ENCODE measurements around the gene UBA7.
"Not testable (repeated sequence)": the region's sequence is repeated elsewhere in the genome, so short reads cannot be mapped to it uniquely, and the experiment has no call there.

UBA7 gene

DNA sequence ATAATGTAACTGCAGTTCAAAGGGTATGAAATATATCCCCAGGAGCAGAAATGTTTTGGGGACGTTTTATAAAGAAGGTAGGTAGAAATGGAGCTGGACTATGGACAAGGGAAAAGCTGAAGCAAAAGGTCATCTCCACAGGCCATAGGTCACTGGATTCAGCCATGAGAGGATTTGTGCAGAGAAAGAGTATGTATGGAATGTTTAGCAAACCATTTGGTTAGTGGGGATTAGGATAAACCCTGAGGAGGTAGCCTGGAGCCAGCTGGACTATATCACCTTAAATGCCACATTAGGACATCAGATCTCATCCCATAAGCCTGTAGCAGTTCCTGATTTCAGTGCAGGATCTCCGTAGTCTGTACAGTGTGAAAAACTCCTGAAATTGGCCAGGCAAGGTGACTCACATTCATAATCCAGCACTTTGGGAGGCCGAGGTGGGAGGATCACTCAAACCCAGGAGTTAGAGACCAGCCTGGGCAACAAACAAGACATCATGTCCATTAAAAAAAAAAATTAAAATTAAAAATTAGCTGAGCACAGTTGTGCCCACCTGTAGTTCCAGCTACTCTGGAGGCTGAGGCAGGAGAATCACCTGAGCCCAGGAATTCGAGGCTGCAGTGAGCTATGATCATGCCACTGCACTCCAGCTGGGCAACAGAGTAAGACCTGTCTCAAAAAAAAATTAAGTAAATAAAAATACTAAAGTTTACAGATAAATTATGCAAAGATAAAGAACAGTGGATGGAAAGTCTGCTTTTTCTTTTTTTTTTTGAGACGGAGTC is 32.1 kb downstream of the UBA7 start:
- DNase-seq = no peak

DNA sequence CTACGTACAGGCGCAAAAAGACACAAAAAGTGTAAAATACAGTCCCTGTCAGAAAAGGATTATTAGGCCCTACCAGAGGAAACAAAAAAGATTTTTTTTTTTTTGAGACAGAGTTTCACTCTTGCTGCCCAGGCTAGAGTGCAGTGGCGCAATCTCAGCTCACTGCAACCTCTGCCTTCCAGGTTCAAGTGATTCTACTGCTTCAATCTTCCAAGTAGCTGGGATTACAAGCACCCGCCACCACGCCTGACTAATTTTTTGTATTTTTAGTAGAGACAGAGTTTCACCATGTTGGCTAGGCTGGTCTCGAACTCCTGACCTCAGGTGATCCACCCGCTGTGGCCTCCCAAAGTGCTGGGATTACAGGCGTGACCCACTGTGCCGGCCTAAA is 32.8 kb downstream of the UBA7 start:
- not testable (repeated sequence) for DNase-seq

DNA sequence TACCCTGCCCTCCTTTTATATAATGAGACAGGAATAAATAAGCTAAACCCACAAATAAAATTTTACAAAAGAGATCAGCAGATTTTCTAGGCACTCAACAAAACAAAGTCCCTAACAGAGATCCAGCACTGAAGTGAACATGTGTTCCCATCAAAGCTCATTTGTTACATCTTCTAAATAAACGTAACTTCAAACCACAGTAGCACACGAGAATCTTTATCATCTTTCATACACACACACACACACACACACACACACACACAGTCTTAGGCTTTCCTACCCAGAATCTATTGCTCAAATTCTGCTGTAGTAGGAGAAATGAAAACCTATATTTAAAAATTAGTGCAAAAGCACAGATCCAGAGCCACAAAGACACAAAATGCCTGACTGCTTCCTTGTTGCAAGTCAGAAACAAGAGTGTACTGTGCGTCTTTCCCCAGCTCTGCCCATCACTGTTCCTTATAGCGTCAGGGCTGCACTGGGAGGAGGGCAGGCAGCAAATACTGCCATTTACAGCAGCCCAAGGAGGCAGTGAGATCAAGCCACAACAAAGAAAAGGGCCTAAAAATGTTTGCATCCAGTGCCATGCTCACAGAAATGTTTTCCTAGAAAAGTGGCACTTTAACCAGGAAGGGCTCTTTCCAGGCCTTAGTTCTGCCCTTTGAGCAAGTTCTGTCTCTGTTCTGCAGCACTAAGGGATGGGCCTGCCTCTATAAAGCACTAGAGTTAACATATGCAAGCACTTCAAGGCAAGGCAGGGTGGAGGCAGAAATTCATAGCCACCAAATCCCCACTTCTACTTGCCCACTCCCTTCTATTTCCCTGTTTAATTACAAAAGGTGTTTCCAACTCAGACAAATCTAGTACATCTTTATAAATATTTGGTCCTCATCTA is 33.4 kb downstream of the UBA7 start:
- DNase-seq = no peak

DNA sequence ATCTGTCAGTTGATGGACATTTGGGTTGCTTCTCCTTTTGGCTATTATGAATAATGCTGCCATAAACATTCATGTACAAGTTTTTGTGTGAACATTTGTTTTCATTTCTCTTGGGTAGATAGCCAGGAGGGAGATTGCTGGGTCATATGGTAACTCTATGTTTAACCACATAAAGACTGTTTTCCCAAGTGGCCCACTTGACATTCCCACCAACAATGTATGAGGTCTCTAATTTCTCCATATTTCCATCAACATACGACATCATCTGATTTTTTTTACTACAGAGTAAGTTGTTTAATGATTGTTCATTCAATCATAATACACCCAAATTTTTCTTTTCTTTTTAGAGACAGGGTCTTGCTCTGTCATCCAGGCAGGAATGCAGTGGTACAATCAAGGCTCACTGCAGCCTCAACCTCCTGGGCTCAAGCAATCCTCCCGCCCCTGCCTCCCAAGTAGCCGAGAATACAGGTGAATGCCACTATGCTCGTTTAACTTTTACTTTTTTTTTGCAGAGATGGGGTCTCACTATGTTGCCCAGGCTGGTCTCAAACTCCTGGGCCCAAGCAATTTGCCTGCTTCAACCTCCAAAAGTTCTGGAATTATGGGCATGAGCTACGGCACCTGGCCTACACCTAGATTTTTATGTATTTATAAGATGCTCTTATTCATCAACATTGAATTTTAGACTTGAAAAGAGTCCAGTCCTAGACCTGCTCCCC is 34.2 kb downstream of the UBA7 start:
- DNase-seq = no peak

DNA sequence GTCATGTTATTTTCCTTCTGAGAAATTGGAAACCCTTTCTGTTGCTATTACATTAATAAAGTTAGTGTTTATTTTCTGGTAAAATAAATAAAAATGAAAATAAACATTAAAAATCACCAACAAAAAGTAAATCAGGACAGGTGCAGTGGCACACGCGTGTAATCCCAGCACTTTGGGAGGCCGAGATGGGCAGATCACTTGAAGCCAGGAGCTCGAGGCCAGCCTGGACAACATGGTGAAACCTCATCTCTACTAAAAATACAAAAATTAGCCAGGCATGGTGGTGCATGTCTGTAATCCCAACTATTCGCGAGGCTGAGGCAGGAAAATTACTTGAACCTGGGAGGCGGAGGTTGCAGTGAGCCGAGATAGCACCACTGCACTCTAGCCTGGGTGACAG is 37.7 kb downstream of the UBA7 start:
- not testable (repeated sequence) for DNase-seq

DNA sequence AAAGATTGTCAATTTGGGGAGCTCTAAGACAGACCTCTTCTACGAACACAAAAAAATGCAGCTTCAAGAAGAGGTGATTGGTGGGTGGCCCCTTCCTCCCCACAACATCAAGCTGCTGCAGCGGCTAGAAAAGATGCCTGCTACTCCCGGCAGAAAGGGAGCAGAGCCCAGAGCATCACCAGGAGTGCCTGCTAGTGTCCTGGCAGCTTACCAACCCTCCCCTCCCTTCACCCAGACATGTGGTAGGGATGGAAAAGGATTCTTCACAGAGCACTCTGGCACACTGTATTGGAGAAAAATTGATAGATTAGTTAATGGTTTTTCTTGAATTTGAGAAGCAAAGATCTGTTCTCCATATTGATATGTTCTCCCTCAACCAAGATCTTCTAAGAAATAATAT is 38.2 kb downstream of the UBA7 start:
- no peak for DNase-seq

DNA sequence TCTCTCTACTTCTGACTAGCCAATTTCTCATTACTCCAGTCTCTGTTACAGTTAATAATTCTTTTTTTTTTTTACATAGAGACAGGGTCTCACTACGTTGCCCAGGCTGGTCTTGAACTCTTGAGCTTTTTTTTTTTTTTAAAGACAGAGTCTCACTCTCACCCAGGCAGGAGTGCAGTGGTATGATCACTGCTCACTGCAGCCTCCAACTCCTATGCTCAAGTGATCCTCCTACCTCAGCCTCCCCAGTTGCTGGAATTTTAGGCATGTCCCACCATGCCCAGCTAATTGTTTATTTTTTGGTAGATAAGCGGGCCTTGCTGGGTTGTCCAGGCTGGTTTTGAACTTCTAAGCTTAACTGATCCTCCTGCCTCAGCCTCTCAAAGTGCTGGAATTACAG is 41.0 kb downstream of the UBA7 start:
- no peak for DNase-seq

DNA sequence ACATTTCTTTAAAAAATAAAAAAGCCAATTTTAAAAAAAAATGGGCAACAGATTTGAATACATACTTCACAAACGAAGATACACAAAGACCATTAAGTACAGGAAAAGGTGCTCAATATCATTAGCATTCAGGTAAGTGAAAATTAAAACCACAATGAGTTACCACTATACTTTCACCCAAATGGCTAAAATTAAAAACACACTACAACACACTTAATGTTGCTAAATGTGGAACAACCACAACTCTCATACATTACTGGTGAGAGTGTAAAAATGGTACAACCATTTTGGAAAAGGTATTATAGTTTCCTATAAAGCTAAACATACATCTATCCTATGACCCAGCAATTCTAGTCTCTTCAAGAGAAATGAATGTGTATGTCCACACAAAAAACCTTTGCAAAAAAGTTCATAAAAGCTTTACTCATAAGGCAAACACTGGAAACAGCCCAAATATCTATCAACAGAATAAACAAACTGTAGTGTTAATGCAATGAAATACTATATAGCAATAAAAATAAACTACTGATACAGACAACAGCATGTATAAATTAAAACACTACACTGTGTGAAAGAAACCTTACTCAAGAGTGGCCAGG is 42.3 kb downstream of the UBA7 start:
- no peak for DNase-seq

DNA sequence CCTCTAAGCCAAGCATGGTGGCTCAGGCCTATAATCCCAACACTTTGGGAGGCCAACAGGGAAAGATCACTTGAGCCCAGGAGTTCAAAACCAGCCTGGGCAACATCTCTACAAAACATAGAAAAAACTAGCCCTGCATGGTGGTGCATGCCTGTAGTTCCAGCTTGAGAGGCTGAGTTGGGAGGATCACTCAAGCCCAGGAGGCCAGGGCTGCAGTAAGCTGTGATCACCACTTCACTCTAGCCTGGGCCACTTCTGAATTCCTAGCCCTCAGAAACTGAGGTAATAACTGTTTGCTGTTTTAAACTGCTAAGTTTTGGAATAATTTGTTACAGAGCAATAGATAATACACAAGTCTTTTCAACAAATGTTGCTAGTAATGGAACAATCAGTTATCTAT is 43.8 kb downstream of the UBA7 start:
- no peak for DNase-seq

DNA sequence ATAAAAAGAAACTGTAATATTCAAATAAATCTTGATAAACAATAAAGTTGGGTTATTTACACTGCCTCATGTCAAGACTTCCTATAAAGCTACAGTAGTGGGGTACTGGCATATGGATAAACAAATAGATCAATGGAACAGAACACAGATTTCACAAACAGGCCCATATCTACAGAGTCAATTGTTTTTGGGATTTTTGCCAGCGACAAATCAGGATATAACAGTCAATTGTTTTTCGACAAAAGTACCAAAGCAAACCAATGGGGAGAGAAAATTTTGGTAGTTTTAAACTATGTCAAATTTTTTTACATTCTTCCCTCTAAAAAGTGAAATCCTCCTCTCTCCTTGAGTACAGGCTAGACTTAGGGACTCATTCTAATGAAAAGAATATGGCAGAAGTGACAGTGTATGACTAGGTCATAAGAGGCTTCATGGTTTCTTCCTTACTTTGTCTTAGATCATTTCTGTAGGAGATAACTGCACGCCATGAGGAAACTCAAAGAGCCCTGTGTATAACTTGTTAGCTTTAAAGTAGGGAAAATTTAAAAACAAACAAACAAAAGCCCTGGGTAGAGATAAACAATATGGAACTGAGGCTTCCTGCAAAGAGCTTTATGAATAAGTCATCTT is 44.4 kb downstream of the UBA7 start:
- no peak for DNase-seq

DNA sequence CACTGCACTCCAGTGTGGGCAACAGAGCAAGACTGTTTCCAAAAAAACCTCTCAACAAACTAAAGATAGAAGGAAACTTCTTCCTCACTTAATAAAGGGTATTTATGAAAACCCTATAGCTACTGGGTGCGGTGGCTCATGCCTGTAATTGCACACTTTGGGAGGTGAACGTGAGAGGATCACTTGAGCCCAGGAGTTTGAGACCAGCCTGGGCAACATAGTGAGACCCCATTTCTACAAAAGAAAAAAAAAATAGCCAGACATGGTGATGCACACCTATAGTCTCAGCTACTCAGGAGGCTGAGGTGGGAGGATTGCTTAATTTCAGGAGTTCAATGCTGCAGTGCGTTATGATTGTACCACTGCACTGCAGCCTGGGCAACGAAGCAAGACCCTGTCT is 49.8 kb downstream of the UBA7 start:
- DNase-seq = no peak

DNA sequence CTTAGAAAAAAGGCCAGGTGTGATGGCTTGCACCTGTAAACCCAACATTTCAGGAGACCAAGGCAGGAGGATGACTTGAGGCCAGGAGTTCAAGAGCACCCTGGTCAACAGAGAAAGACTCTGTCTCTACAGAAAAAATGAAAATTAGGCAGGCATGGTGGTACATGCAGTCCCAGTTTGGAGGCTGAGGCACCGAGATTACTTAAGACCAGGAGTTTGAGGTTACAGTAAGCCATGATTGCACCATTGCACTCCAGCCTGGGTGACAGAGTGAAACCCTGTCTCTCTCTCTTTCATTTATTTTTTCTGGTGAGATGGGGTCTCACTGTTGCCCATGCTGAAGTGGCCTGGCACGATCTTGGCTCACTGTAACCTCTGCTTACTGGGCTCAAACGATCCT is 52.1 kb downstream of the UBA7 start:
- DNase-seq = no peak

DNA sequence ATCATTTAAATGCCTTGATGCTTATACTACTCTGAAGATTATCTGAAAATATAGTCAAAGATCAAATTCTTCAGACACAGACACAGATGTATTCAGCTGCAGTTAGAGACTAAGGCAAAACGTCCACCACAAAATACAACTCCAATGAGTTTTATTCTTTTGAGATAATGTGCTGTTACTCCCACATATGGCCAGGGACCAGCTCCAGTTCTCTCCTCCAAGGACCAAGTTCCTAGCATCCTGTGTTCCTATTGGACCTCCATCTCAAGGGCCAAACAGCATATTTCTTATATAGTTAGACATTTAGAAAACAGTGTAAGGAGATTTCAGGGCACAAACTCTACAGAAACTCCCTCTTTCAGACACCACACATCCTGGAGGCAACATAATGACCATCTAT is 54.5 kb downstream of the UBA7 start:
- DNase-seq = no peak

DNA sequence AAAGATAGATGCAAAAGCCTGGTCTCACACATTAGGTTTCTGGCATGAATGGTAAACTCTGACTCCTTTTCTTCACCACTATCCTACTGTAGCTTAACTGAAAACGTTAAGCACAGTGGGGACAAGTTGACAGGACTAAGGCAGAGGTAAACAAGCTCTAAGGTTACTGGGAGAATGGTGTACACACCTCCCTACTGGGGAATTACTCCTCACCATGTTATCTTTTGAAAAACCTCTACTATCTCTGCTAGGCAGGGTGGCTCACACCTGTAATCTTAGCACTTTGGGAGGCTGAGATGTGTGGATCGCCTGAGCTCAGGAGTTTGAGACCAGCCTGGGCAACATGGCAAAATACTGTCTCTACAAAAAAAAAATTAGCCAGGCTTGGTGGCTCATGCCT is 56.6 kb downstream of the UBA7 start:
- no peak for DNase-seq

DNA sequence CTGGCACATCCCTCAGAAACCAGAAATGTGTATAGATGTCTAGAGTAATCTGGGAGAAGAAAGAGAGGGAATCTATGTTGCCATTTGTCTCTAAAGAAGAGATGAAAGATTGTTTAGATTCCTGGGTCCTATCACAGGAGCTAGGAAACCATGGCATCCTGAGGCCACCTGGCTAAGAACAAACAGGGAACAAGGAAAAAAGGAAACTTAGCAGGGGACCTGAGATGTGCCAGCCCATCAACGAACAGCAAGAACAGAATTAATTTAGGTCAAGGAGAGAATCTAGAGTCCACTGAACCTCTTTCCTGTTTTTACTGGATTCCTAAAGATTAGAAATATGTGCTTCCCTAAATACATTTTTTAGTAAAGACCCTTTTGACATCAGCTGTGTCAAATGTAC is 57.7 kb downstream of the UBA7 start:
- no peak for DNase-seq

Measured in activated T-cell treated with anti-CD3 and anti-CD28 coated beads for 4 hours (primary cell).